HEK293 (cell line): Measurements from ENCODE around the gene RASL10B.

Experiments
- CTCF ChIA-PET: fragments of 350-600 bp; formaldehyde crosslinking; extraction: SDS; loops from one replicate; lab custom pipeline; 2021; ENCODE audit warnings: antibody characterized with exemption; lab: Yijun Ruan, JAX
- POLR2A ChIA-PET: fragments of 300-600 bp; formaldehyde crosslinking; extraction: SDS; loops from one replicate; lab custom pipeline; 2020; ENCODE audit warnings: antibody characterized with exemption, inconsistent platforms; lab: Yijun Ruan, JAX
- H3K27ac ChIP-seq: fragments of 200-500 bp; sonication (Bioruptor generic); 2 replicates; pipeline ENCODE4 v1.5.1; 2014; ENCODE audit warnings: low read depth, low read length, control low read depth, inconsistent platforms; ENCODE audit errors: extremely low read depth
- H3K36me3 ChIP-seq, 2 experiments: fragments of 200-500 bp in 1 of 2; sonication (Bioruptor generic) in 1 of 2; 1 replicate in 1 of 2; 2 replicates in 1 of 2; pipeline ENCODE4 v1.5.1; 2014 to 2017; ENCODE audit warnings: inconsistent platforms in 2 of 2, low read length in 2 of 2; ENCODE audit not compliant: control insufficient read depth in 2 of 2, insufficient read depth in 1 of 2
- H3K4me1 ChIP-seq: fragments of 200-500 bp; sonication (Bioruptor generic); 2 replicates; pipeline ENCODE4 v1.5.1; 2014; ENCODE audit warnings: mild to moderate bottlenecking, low read length, inconsistent platforms; ENCODE audit not compliant: control insufficient read depth, insufficient read depth
- H3K4me3 ChIP-seq: 2 replicates; pipeline ENCODE4 v1.5.1; 2011; ENCODE audit warnings: low read depth, mild to moderate bottlenecking, control low read depth, low read length, moderate library complexity
- H3K9me3 ChIP-seq: fragments of 200-500 bp; sonication (Bioruptor generic); 2 replicates; pipeline ENCODE4 v1.5.1; 2014; ENCODE audit warnings: low read depth, low read length, inconsistent platforms; ENCODE audit not compliant: control insufficient read depth, insufficient read depth
- EGR2 ChIP-seq: fragments of 450-650 bp; formaldehyde crosslinking; IDR thresholded peaks from 2 replicates; pipeline ENCODE4 v1.5.1; 2016; ENCODE audit warnings: low read depth, missing biosample characterization, missing genetic modification characterization
- GLIS1 ChIP-seq: fragments of 450-650 bp; formaldehyde crosslinking; IDR thresholded peaks from 2 replicates; pipeline ENCODE4 v1.5.1; 2016; ENCODE audit warnings: missing biosample characterization, missing genetic modification characterization
- HOXC10 ChIP-seq: sonication (generic); formaldehyde crosslinking; IDR thresholded peaks from 2 replicates; pipeline ENCODE4 v1.8.1; 2023; ENCODE audit warnings: mild to moderate bottlenecking, missing genetic modification reagents
- YY1 ChIP-seq: fragments of 450-650 bp; formaldehyde crosslinking; IDR thresholded peaks from 2 replicates; pipeline ENCODE4 v1.5.1; 2018; ENCODE audit warnings: missing biosample characterization, missing genetic modification characterization
- YY2 ChIP-seq: fragments of 450-650 bp; formaldehyde crosslinking; IDR thresholded peaks from 2 replicates; pipeline ENCODE4 v1.5.1; 2016; ENCODE audit warnings: missing biosample characterization, missing genetic modification characterization
- ZIC2 ChIP-seq: fragments of 450-650 bp; formaldehyde crosslinking; IDR thresholded peaks from 2 replicates; pipeline ENCODE4 v1.5.1; 2016; ENCODE audit warnings: missing biosample characterization, missing genetic modification characterization
- ZNF121 ChIP-seq: fragments of 450-650 bp; formaldehyde crosslinking; IDR thresholded peaks from 2 replicates; pipeline ENCODE4 v1.5.1; 2016; ENCODE audit warnings: missing biosample characterization, missing genetic modification characterization
- ZNF184 ChIP-seq: fragments of 450-650 bp; IDR thresholded peaks from 2 replicates; pipeline ENCODE4 v1.5.1; 2018; ENCODE audit warnings: missing biosample characterization, mild to moderate bottlenecking, missing genetic modification characterization
- ZNF211 ChIP-seq: fragments of 450-650 bp; formaldehyde crosslinking; IDR thresholded peaks from 2 replicates; pipeline ENCODE4 v1.5.1; 2016; ENCODE audit warnings: low read depth, missing biosample characterization, missing genetic modification characterization
- ZNF324 ChIP-seq: fragments of 450-650 bp; formaldehyde crosslinking; IDR thresholded peaks from 2 replicates; pipeline ENCODE4 v1.5.1; 2016; ENCODE audit warnings: missing biosample characterization, missing genetic modification characterization
- ZNF335 ChIP-seq: fragments of 450-650 bp; formaldehyde crosslinking; conservative IDR thresholded peaks from 2 replicates; pipeline ENCODE4 v1.5.1; 2016; ENCODE audit warnings: missing biosample characterization, missing genetic modification characterization
- ZNF341 ChIP-seq: fragments of 450-650 bp; formaldehyde crosslinking; IDR thresholded peaks from 2 replicates; pipeline ENCODE4; 2016; ENCODE audit warnings: low read depth, missing biosample characterization, missing genetic modification characterization
- ZNF350 ChIP-seq: fragments of 450-650 bp; formaldehyde crosslinking; IDR thresholded peaks from 2 replicates; pipeline ENCODE4 v1.5.0; 2017; ENCODE audit warnings: missing biosample characterization, mild to moderate bottlenecking, missing genetic modification characterization
- ZNF354C ChIP-seq: fragments of 450-650 bp; formaldehyde crosslinking; IDR thresholded peaks from 2 replicates; pipeline ENCODE4 v1.5.1; 2016; ENCODE audit warnings: missing biosample characterization, missing genetic modification characterization, low read depth, borderline replicate concordance
- ZNF426 ChIP-seq: fragments of 450-650 bp; formaldehyde crosslinking; IDR thresholded peaks from 2 replicates; pipeline ENCODE4 v1.5.1; 2017; ENCODE audit warnings: missing biosample characterization, missing genetic modification characterization, mild to moderate bottlenecking, inconsistent platforms, moderate library complexity
- ZNF548 ChIP-seq: fragments of 450-650 bp; formaldehyde crosslinking; IDR thresholded peaks from 2 replicates; pipeline ENCODE4 v1.5.1; 2016; ENCODE audit warnings: missing biosample characterization, missing genetic modification characterization
- ZNF621 ChIP-seq: fragments of 450-650 bp; formaldehyde crosslinking; IDR thresholded peaks from 2 replicates; pipeline ENCODE4 v1.5.1; 2017; ENCODE audit warnings: missing biosample characterization, missing genetic modification characterization
- ZNF658 ChIP-seq: fragments of 450-650 bp; formaldehyde crosslinking; IDR thresholded peaks from 2 replicates; pipeline ENCODE4; 2016; ENCODE audit warnings: missing biosample characterization, missing genetic modification characterization
- ZSCAN30 ChIP-seq: fragments of 450-650 bp; IDR thresholded peaks from 2 replicates; pipeline ENCODE4 v1.5.1; 2018; ENCODE audit warnings: missing biosample characterization, mild to moderate bottlenecking, missing genetic modification characterization, moderate library complexity
- TF ChIP-seq, protein P1 (sequence below): fragments of 450-650 bp; formaldehyde crosslinking; IDR thresholded peaks from 2 replicates; pipeline ENCODE4 v1.5.1; 2016; ENCODE audit warnings: missing biosample characterization, missing genetic modification characterization
- TF ChIP-seq, protein P2 (sequence below): fragments of 450-650 bp; formaldehyde crosslinking; IDR thresholded peaks from 2 replicates; pipeline ENCODE4 v1.5.1; 2017; ENCODE audit warnings: missing biosample characterization, missing genetic modification characterization
- TF ChIP-seq, protein P3 (sequence below): fragments of 450-650 bp; formaldehyde crosslinking; IDR thresholded peaks from 2 replicates; pipeline ENCODE4 v1.5.1; 2016; ENCODE audit warnings: missing biosample characterization, missing genetic modification characterization
- TF ChIP-seq, protein P4 (sequence below): fragments of 450-650 bp; formaldehyde crosslinking; IDR thresholded peaks from 2 replicates; pipeline ENCODE4 v1.5.1; 2016; ENCODE audit warnings: missing biosample characterization, missing genetic modification characterization
- TF ChIP-seq, protein P5 (sequence below): fragments of 450-650 bp; formaldehyde crosslinking; IDR thresholded peaks from 2 replicates; pipeline ENCODE4 v1.5.1; 2016; ENCODE audit warnings: missing biosample characterization, missing genetic modification characterization

The RASL10B gene

DNA sequence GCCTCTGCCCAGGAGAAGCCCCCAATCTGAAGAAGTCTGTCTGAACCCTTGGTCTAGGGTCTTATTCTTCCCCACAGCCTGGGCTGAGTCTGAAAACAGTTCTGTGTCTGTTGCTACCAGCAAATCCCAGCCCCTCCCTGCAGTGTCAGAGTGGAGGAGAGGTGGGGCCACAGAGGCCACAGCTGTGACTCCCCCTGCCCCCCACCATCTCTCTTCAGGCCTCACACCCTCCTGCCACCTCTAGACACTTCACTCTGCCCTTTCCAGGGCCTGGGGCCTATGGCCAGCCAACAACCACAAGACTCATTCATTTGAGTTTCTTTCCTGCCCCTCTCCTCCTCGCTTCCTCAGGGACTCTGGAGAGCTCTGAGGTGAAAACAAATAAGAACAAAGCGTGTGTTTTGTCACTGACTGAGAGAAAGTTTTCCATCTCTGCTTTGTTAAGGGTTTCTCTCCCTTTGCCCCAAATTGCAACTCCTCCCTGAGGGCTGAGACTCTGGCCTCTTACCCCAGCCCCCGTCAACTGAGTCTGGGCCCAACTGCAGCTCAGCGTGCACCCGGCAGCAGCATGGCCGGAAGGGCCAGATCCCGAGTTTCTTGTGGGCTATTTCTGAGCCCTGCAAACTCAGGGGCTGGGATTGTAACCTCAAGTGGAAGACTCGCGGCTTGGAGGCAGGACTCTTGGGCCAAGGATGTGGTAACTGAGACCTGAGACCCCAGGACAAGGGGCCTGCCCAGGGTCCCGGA is 42.4 kb downstream of the RASL10B start:
- TF ChIP-seq, protein P1, sequence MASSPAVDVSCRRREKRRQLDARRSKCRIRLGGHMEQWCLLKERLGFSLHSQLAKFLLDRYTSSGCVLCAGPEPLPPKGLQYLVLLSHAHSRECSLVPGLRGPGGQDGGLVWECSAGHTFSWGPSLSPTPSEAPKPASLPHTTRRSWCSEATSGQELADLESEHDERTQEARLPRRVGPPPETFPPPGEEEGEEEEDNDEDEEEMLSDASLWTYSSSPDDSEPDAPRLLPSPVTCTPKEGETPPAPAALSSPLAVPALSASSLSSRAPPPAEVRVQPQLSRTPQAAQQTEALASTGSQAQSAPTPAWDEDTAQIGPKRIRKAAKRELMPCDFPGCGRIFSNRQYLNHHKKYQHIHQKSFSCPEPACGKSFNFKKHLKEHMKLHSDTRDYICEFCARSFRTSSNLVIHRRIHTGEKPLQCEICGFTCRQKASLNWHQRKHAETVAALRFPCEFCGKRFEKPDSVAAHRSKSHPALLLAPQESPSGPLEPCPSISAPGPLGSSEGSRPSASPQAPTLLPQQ (tag by site-specific recombination): peak; percentile 41; the same call in 1 of the 2 replicates
- TF ChIP-seq ZIC2 (tag by site-specific recombination): 0 out of 2 replicates have a peak, but pooled peaks have one; percentile 19
- TF ChIP-seq, protein P2, sequence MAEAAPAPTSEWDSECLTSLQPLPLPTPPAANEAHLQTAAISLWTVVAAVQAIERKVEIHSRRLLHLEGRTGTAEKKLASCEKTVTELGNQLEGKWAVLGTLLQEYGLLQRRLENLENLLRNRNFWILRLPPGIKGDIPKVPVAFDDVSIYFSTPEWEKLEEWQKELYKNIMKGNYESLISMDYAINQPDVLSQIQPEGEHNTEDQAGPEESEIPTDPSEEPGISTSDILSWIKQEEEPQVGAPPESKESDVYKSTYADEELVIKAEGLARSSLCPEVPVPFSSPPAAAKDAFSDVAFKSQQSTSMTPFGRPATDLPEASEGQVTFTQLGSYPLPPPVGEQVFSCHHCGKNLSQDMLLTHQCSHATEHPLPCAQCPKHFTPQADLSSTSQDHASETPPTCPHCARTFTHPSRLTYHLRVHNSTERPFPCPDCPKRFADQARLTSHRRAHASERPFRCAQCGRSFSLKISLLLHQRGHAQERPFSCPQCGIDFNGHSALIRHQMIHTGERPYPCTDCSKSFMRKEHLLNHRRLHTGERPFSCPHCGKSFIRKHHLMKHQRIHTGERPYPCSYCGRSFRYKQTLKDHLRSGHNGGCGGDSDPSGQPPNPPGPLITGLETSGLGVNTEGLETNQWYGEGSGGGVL (tag by site-specific recombination): peak; percentile 30; the same call in 1 of the 2 replicates
- no peak for TF ChIP-seq HOXC10 (CRISPR knock-in tag)
- CTCF ChIA-PET: interaction anchor here (1.3 to 2.7 kb wide), 2 partner anchors 10 to 31 kb away, joined by 3 to 26 read pairs; no protein-coding TSS in a partner anchor
- no peak overlapping the region for H3K4me3 ChIP-seq
- H3K9me3 ChIP-seq: no peaks in the 10 kb centered on the region
- H3K36me3 ChIP-seq: no peaks in the 10 kb centered on the region
- POLR2A ChIA-PET: interaction anchor here (1.0 kb wide), 1 partner anchor 35 kb away, joined by 5 read pairs; the partner anchor contains the start of gene TAF15
- H3K27ac ChIP-seq: no peak overlapping the region; the same call in 1 of the 2 replicates
- H3K4me1 ChIP-seq: peaks cover 10% of the 10 kb centered on the region; the same call in 1 of the 2 replicates

DNA sequence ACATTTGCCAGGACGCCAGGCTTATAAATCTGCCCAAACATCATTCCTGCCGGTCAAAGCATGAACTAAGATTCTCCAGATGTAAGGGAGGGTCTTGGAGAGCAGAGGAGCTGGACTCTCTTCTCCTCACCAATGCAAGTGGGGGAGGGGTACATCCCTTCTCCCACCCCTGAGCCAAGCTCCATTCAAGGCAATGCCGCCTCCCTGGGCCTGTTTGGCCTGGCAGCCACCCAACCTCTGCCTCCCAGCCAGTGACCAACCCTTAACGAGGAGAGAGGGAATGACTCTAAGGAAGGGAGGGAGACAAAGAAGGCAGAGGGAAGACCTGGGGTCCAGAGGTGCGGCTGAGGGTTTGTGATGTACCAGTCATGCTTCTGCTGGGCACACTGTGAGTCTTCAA is 43.1 kb downstream of the RASL10B start:
- H3K4me3 ChIP-seq: no peak overlapping the region
- no peaks in the 10 kb centered on the region for H3K9me3 ChIP-seq
- ChIA-PET POLR2A (interaction anchor here (1.0 kb wide), 2 partner anchors 26 to 34 kb away, joined by 3 to 5 read pairs; partner anchors contain the start of gene TAF15), CTCF (interaction anchor here (1.3 to 2.7 kb wide), 2 partner anchors 11 to 31 kb away, joined by 3 to 26 read pairs; no protein-coding TSS in a partner anchor)
- H3K36me3 ChIP-seq: no peaks in the 10 kb centered on the region
- H3K4me1 ChIP-seq: peaks cover 10% of the 10 kb centered on the region; the same call in 1 of the 2 replicates
- no peak overlapping the region; the same call in 1 of the 2 replicates for H3K27ac ChIP-seq
- no peak for TF ChIP-seq ZNF354C (tag by site-specific recombination)
- TF ChIP-seq, protein P3, sequence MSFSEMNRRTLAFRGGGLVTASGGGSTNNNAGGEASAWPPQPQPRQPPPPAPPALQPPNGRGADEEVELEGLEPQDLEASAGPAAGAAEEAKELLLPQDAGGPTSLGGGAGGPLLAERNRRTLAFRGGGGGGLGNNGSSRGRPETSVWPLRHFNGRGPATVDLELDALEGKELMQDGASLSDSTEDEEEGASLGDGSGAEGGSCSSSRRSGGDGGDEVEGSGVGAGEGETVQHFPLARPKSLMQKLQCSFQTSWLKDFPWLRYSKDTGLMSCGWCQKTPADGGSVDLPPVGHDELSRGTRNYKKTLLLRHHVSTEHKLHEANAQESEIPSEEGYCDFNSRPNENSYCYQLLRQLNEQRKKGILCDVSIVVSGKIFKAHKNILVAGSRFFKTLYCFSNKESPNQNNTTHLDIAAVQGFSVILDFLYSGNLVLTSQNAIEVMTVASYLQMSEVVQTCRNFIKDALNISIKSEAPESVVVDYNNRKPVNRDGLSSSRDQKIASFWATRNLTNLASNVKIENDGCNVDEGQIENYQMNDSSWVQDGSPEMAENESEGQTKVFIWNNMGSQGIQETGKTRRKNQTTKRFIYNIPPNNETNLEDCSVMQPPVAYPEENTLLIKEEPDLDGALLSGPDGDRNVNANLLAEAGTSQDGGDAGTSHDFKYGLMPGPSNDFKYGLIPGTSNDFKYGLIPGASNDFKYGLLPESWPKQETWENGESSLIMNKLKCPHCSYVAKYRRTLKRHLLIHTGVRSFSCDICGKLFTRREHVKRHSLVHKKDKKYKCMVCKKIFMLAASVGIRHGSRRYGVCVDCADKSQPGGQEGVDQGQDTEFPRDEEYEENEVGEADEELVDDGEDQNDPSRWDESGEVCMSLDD (tag by site-specific recombination): no peak
- TF ChIP-seq YY2 (tag by site-specific recombination): no peak
- TF ChIP-seq, protein P1 (tag by site-specific recombination): no peak
- TF ChIP-seq ZNF548 (tag by site-specific recombination): no peak
- TF ChIP-seq YY1: no peak
- TF ChIP-seq, protein P4, sequence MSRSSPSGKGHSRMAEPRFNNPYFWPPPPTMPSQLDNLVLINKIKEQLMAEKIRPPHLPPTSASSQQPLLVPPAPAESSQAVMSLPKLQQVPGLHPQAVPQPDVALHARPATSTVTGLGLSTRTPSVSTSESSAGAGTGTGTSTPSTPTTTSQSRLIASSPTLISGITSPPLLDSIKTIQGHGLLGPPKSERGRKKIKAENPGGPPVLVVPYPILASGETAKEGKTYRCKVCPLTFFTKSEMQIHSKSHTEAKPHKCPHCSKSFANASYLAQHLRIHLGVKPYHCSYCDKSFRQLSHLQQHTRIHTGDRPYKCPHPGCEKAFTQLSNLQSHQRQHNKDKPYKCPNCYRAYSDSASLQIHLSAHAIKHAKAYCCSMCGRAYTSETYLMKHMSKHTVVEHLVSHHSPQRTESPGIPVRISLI (tag by site-specific recombination): no peak
- TF ChIP-seq ZNF184 (tag by site-specific recombination): no peak
- TF ChIP-seq ZSCAN30 (tag by site-specific recombination): no peak
- 0 out of 2 replicates have a peak, but pooled peaks have one; percentile 16 for TF ChIP-seq ZNF341
- TF ChIP-seq EGR2 (tag by site-specific recombination): no peak
- TF ChIP-seq ZNF121: no peak
- no peak for TF ChIP-seq ZNF350
- TF ChIP-seq, protein P5, sequence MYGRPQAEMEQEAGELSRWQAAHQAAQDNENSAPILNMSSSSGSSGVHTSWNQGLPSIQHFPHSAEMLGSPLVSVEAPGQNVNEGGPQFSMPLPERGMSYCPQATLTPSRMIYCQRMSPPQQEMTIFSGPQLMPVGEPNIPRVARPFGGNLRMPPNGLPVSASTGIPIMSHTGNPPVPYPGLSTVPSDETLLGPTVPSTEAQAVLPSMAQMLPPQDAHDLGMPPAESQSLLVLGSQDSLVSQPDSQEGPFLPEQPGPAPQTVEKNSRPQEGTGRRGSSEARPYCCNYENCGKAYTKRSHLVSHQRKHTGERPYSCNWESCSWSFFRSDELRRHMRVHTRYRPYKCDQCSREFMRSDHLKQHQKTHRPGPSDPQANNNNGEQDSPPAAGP (tag by site-specific recombination): peak; percentile 81
- no peak for TF ChIP-seq ZNF211 (tag by site-specific recombination)
- TF ChIP-seq ZNF621 (tag by site-specific recombination): no peak
- no peak for TF ChIP-seq ZNF426 (tag by site-specific recombination)
- TF ChIP-seq GLIS1 (tag by site-specific recombination): peak; percentile 56
- no peak for TF ChIP-seq ZNF324 (tag by site-specific recombination)
- TF ChIP-seq ZNF335 (tag by site-specific recombination): no peak
- TF ChIP-seq ZNF658 (tag by site-specific recombination): no peak
